HG03196 (cell line): ENCODE results near the gene KRTAP10-8.
"Not testable (repeated sequence)": the region's sequence is repeated elsewhere in the genome, so short reads cannot be mapped to it uniquely, and the experiment has no call there.

Experiments
- ATAC-seq: cut with Tn5 transposase; IDR thresholded peaks from one replicate; pipeline ENCODE4 v1.9.1; 2021; ENCODE audit not compliant: unreplicated experiment

KRTAP10-8 gene

GRCh38 chr21:44612029-44612486 is at the start of gene KRTAP10-8:
Gene KRTAP10-8, plus strand, starts transcription at chr21:44612079. Its CDS starts 22 bp downstream, at chr21:44612101.
- no peak for ATAC-seq

GRCh38 chr21:44564099-44564498 is 47.8 kb upstream of the KRTAP10-8 start:
- ATAC-seq, result no peak

- no peak for ATAC-seq
Observed at GRCh38 chr21:44564886-44565598, 46.8 kb upstream of the KRTAP10-8 start.

DNA sequence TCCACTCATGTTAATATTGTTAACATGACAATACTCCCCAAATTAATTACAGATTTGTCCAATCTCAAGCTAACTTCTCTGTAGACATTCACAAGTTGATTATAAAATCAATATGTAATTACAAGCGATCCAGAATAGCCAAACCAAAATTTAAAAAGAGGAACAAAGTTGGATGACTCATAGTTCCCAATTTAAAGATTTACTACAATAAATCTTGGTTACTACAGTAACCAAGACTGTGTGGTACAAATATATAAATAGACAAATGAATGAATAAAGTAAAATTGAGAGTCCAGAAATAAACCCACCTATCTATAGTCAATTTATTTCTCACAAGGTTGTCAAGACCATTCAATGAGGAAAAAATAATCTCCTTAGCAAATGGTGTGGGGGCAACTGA is 45.5 kb upstream of the KRTAP10-8 start:
- ATAC-seq, result no peak

DNA sequence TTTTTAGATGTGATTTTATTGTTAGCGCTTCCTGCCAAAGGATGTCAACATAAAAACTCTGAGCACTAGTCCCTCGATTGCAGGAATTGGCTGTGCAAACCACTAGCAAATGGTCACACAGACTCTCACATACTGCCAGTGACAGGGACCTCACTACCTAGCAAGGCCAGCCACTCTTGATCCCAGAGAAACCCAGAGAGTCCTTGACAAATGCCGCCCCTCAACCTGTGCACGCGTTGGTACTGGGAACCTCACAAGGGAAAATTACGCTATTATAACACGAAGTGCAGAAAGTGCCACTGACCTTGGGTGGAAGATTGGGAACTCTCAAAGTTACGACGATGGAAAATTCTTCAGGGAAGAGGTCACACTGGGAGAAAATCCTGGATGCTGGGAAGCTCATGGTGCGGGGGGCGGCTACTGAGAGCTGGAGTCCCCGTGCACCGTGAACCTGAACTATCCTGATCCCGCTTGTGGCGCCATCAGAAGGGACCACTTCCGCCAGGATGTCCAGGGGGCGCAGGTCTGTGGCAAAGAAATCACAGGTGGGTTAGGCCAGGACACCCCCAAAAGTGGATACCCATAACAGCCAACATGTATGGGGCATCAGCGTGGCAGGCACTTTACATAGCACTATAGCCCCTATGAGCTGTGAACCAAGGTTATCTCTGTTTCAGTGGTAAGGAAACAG is 44.3 kb upstream of the KRTAP10-8 start:
- ATAC-seq, result no peak

- no peak for ATAC-seq
Observed at GRCh38 chr21:44568261-44568660, 43.6 kb upstream of the KRTAP10-8 start.

DNA sequence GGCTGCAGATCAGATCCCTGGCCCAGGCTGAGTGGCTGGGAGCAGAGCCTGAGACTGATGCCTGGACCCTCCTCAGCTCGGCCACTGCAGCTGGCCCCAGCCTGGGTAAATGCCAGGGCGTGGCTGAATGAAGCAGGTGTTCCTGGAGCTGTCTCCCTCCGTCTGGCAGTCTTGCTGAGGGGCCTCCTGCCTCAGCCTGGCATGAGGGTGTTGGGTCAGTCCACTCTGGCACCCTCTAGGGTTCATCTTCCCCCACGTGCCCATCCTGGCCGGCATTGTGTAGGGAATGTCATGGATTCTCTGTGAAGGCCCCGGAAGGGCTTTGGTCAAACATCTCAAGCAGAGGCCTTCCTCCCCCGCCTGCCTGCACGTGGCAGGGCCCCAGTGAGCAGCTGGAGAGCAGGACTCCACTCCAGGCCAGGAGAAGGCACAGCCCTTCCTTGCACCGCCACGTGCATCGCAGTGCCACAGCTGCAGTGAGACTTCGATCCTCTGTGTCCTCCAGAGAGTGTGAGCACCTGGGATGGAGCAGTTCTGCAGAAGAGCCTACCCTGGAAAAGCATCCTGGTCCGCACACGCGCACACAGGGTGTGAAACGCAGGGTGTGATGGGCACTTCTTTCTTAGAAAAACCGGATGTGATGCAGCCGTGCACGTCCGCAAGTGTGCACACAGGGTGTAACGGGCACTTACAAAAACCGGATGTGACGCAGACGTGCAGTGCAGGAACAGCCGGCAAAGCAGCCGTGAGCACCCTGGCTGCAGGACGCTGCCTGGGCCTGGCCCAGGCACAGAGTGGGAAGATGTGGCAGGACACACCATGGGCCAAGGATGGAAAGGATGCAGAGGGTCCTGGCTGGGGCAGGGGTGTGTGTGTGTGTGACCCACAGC is 43.0 kb upstream of the KRTAP10-8 start:
- no peak for ATAC-seq

GRCh38 chr21:44569861-44570517 is 41.9 kb upstream of the KRTAP10-8 start:
- ATAC-seq, result no peak

DNA sequence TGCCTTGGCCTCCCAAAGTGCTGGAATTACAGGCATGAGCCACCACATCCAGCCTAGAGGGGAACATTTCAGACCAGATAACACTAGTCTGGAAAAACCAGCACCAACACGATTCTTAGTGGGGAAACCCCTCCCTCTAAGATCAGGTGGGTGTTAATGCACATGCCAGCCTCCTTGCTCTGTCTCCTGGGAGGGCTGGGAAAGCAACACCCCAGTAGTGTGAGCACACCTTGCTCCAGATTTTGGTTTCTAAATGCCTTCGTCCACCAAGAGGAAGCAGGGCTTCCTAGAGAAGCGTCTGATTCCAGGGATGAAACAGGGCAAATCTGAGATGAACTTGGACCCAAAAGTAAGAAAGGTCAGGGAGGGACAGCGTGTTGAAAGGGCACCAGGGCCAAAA is 40.6 kb upstream of the KRTAP10-8 start:
- ATAC-seq, result no peak

- ATAC-seq, result no peak
Observed at GRCh38 chr21:44571844-44572782, 39.8 kb upstream of the KRTAP10-8 start.

GRCh38 chr21:44572959-44573583 is 38.8 kb upstream of the KRTAP10-8 start:
- ATAC-seq, result no peak

GRCh38 chr21:44573630-44574456 is 38.0 kb upstream of the KRTAP10-8 start, which contains the start of gene KRTAP10-4:
Gene KRTAP10-4, plus strand, starts transcription at chr21:44573729. Its CDS starts 30 bp downstream, at chr21:44573759.
- not testable (repeated sequence) for ATAC-seq

DNA sequence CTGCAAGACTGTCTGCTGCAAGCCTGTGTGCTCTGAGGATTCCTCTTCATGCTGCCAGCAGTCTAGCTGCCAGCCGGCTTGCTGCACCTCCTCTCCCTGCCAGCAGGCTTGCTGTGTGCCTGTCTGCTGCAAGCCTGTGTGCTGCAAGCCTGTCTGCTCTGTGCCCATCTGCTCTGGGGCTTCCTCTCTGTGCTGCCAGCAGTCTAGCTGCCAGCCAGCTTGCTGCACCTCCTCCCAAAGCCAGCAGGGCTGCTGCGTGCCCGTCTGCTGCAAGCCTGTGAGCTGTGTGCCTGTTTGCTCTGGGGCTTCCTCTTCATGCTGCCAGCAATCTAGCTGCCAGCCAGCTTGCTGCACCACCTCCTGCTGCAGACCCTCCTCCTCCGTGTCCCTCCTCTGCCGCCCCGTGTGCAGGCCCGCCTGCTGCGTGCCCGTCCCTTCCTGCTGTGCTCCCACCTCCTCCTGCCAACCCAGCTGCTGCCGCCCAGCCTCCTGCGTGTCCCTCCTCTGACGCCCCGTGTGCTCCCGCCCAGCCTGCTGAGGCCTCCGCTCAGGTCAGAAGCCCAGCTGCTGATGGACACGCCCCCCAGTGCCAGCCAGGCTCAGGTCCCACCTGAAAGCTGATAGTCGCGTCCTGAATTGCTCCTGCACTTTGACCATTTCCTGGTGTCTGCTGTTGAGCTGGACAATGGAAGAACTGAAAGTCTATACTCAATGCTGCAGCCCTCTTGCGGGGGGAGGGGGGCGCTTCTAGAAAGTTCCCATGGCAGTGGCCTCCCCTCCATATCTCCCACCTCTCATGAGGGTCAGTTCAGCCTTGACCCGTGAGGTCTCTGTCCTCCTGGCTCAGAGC is 37.2 kb upstream of the KRTAP10-8 start:
- no peak for ATAC-seq

DNA sequence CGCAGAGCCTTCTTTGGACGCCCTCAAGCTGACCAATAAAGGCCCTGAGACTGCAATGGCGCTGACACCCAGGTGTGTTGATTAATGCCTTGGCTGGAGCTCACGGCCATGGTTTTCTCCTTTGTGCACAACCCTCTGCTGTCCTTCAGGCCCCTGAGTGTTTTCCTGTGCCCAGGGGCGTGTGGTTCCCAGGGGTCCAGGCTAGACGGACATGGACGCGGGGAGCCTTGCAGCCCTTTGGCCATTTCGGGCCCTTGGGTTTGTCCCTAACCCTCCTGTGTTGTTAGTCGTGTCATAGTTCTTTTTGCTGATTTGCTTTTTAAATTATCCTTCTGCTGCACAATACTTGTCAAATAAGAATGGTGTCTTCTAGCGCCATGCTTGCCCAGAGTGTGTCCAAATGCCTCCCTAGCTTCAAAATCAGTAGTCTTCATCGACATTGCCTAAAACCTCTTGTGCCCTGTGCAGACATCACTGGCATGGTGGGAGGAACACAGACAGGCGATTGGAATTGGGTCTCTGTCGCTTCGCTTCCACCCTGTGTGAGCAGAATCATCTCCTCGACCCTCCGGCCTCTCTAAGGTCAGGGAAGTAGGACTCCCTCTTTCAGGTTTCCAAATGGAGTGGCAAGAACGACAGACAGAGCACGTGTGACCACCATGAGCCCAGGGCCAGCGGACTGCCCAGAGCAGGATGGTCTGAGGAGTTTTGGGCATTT is 36.4 kb upstream of the KRTAP10-8 start:
- no peak for ATAC-seq

DNA sequence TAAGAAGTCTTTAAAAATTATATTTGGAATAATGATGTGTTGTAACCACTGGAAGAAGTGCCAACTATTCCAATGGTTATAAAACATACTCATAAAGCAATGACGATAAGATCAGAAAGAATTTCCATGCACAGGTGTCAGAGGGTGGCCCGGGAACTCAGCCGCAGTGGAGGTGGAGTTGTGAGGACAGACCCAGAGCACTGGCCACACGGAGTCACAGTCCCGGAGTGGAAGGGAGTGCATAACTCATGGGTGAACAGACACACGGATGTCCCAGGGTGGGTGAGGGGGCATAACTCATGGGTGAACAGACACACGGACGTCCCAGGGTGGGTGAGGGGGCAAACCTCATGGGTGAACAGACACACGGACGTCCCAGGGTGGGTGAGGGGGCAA is 35.9 kb upstream of the KRTAP10-8 start:
- no peak for ATAC-seq

GRCh38 chr21:44578371-44579055 is 33.4 kb upstream of the KRTAP10-8 start:
- no peak for ATAC-seq
